ENCODE measurements around the gene DKK1. TPM values are rescaled to one million over a fixed set of nuclear protein-coding genes. Genes with fewer than 3 reads are reported as not detected.
"Not testable (repeated sequence)": the region's sequence is repeated elsewhere in the genome, so short reads cannot be mapped to it uniquely, and the experiment has no call there.

Gene DKK1
- total and polyA plus RNA-seq, 4 donors: 3.5 to 8.6 (median 7.6) TPM

DNA sequence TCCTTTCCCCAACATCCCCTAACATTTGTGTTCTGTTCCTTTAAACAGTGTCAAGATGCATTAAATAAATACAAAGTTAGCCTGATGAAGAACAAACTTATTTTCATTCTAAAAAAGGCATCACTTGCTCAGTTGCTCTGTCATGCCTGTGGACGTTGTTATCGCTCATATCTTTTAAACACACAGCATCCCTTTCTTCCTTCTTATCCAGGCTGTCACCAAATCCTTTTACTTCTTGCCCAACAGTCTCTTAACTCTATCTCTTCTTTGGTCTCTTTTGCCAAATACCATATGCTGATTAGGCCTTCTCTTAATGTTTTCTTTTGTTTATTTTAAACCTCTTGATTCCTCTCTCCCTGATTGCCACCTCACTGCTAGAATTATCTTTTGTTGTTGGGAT, 43.9 kb downstream of the DKK1 start:
- no peak for DNase-seq (ENCODE audit: low read depth in 4 of 6, low spot score in 6 of 6)
- Histone ChIP-seq H3K4me3 (ENCODE audit: low read depth, low read length) (no peak overlapping the region), H3K9me3 (ENCODE audit: control insufficient read depth, insufficient read depth, low read length) (no peaks in the 10 kb centered on the region), H3K4me1 (ENCODE audit: control insufficient read depth, insufficient read depth, low read length) (no peaks in the 10 kb centered on the region), H3K27me3 (ENCODE audit: control insufficient read depth, insufficient read depth, low read length) (no peaks in the 10 kb centered on the region), H3K36me3 (ENCODE audit: control insufficient read depth, insufficient read depth, low read length) (no peaks in the 10 kb centered on the region), H3K27ac (ENCODE audit: low read depth, low read length) (no peak overlapping the region)
- WGBS (ENCODE audit: insufficient coverage): 55% methylated on average over 2 of the region's 2 CpGs

DNA sequence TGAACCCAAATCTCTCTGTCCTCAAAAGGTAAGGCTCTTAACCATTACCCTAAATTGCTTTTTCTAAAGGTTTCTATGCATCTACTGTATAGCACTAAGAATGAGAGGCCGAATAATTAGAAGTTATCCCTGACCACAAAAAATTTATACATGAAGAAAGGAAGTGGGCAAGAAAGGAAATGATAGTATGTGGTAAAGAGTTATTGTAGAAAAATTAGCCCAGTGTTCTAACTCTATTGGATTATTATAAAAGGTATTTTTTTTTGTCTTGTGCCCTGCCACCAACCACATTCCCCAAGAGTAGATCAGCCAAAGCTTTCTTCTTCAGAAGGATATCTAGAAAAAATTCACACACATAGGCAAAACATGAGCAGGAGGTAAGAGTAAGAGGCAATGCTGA, 45.4 kb downstream of the DKK1 start:
- WGBS (ENCODE audit: insufficient coverage): no CpG with 5 or more reads among the region's 1 CpG
- Histone ChIP-seq H3K9me3 (ENCODE audit: control insufficient read depth, insufficient read depth, low read length) (no peaks in the 10 kb centered on the region), H3K27ac (ENCODE audit: low read depth, low read length) (no peak overlapping the region), H3K4me1 (ENCODE audit: control insufficient read depth, insufficient read depth, low read length) (no peaks in the 10 kb centered on the region), H3K36me3 (ENCODE audit: control insufficient read depth, insufficient read depth, low read length) (no peaks in the 10 kb centered on the region), H3K27me3 (ENCODE audit: control insufficient read depth, insufficient read depth, low read length) (no peaks in the 10 kb centered on the region), H3K4me3 (ENCODE audit: low read depth, low read length) (no peak overlapping the region)
- no peak for DNase-seq (ENCODE audit: low read depth in 4 of 6, low spot score in 6 of 6)

DNA sequence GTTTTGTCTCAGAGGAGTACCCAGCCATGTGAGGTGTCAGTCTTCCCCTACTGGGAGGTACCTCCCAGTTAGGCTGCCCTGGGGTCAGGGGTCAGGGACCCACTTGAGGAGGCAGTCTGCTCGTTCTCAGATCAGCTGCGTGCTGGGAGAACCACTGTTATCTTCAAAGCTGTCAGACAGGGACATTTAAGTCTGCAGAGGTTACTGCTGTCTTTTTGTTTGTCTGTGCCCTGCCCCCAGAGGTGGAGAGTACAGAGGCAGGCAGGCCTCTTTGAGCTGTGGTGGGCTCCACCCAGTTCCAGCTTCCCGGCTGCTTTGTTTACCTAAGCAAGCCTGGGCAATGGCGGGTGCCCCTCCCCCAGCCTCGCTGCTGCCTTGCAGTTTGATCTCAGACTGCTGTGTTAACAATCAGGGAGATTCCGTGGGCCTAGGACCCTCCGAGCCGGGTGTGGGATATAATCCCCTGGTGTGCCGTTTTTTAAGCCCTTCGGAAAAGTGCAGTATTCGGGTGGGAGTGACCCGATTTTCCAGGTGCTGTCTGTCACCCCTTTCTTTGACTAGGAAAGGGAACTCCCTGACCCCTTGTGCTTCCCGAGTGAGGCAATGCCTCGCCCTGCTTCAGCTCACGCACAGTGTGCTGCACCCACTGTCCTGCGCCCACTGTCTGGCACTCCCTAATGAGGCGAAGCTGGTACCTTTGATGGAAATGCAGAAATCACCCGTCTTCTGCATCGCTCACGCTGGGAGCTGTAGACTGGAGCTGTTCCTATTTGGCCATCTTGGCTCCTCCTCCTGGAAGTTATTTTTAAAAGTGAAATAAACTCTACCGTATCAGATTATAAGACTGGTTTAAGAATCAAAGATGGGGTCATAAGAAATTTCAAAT, 51.7 kb downstream of the DKK1 start:
- not testable (repeated sequence) for H3K27me3 ChIP-seq (ENCODE audit: control insufficient read depth, insufficient read depth, low read length); H3K4me3 ChIP-seq (ENCODE audit: low read depth, low read length); H3K4me1 ChIP-seq (ENCODE audit: control insufficient read depth, insufficient read depth, low read length); H3K36me3 ChIP-seq (ENCODE audit: control insufficient read depth, insufficient read depth, low read length); H3K9me3 ChIP-seq (ENCODE audit: control insufficient read depth, insufficient read depth, low read length); H3K27ac ChIP-seq (ENCODE audit: low read depth, low read length); DNase-seq (ENCODE audit: low read depth in 4 of 6, low spot score in 6 of 6)
- 94% methylated on average over 16 of the region's 21 CpGs for WGBS (ENCODE audit: insufficient coverage)

All from spinal cord (tissue), 10 donors.